H1 (cell line): Measurements from ENCODE around the gene PRAME. TPM values are rescaled to one million over a fixed set of nuclear protein-coding genes. Genes with fewer than 3 reads are reported as not detected.

Experiments
- polyA plus RNA-seq, 7 experiments: library from polyadenylated mRNA; depleted of rRNA in 3 of 7; stranded (reverse) in 5 of 7; unstranded in 2 of 7; fragments of >200 nt in 5 of 7; fragments of 200-250 nt in 2 of 7; gene quantifications; 1 replicate in 5 of 7; 2 replicates in 1 of 7; 4 replicates in 1 of 7; pipeline versions ENCODE4 v1.2.1 to v1.2.3, GENCODE V29; 2011 to 2013; ENCODE audit warnings: missing spikeins in 2 of 7, mixed read lengths in 2 of 7
- small RNA-seq: library from polyadenylated mRNA; stranded (forward); fragments of <200 nt; extraction: miRNeasy Mini kit (QIAGEN cat#:217004); gene quantifications from one replicate; pipeline ENCODE3, GENCODE V24; 2013; ENCODE audit not compliant: insufficient read depth
- total RNA-seq: library from RNA; stranded (reverse); fragmentation: NEBNext Ultra II Directional; extraction: Animal tissue kit (Norgen Biotek cat#: 25700); gene quantifications from 2 replicates; pipeline ENCODE4 v1.2.1, GENCODE V29; 2021

PRAME gene
- total and polyA plus RNA-seq, 2 of the 8 experiments (the other 6 are each of a cell fraction or from before 2014, with no cell fraction given) = 0.15 to 1.1 TPM

Small RNA genes within 50 kb of the gene (small RNA-seq; reads per million reads assigned to genes)
- gene IGLV2-34 = not detected

Other genes starting within 250 kb of the PRAME start
- gene ZNF280B, start 50.5 kb downstream of the PRAME start, total RNA-seq = 9.9 and 11.7 TPM in 2 replicates
- 2.5 and 4.8 TPM in 2 replicates for gene ZNF280B, start 50.5 kb downstream of the PRAME start, polyA plus RNA-seq (2011; rRNA removed)
- 0.48 and 0.61 TPM in 2 replicates for gene ZNF280A, start 39.0 kb downstream of the PRAME start, total RNA-seq
- 0.06 and 0.09 TPM in 2 replicates for gene ZNF280A, start 39.0 kb downstream of the PRAME start, polyA plus RNA-seq (2011; rRNA removed)
- gene GGTLC2, start 85.3 kb upstream of the PRAME start, total RNA-seq = not detected in 2 replicates
- gene GGTLC2, start 85.3 kb upstream of the PRAME start, polyA plus RNA-seq (2011; rRNA removed) = 0.14 TPM in 1 of 2 replicates, not detected in the other